K562 (cell line): ENCODE data around the gene LDAH. TPM values are rescaled to one million over a fixed set of nuclear protein-coding genes. Genes with fewer than 3 reads are reported as not detected.

Source experiments
- ATAC-seq: fragments of 200-7000 bp; cut with Tn5 transposase; 3 replicates; pipeline ENCODE4 v1.9.1; 2020; ENCODE audit warnings: moderate library complexity
- BruUV-seq: library from RNA; stranded (reverse); fragments of 400-500 nt; replicated peaks from 2 replicates; lab custom pipeline; 2021; lab: Mats Ljungman, UMichigan
- CTCF ChIA-PET: fragments of 300-600 bp; formaldehyde crosslinking; extraction: SDS; loops from one replicate; lab custom pipeline; 2021; ENCODE audit warnings: low intra/inter-chr PET ratio; lab: Yijun Ruan, JAX
- POLR2A ChIA-PET: fragments of 300-600, 350-650 bp; sonication (Branson Sonifier 250); formaldehyde crosslinking; extraction: SDS; loops from one replicate; lab custom pipeline; 2021; ENCODE audit warnings: antibody characterized with exemption, inconsistent platforms; lab: Yijun Ruan, JAX
- DNase-seq, 4 experiments: peaks; one replicate each; pipeline versions ENCODE4 v3.0.0 to v3.0.0-alpha.2; 2011 to 2018; ENCODE audit warnings: low spot score in 3 of 4, mixed read lengths in 3 of 4; ENCODE audit errors: extremely low read depth in 1 of 4
- FAIRE-seq: peaks from 2 replicates; lab custom pipeline; 2011; peaks lifted over from hg19 to GRCh38; lab: Jason Lieb, UNC
- H2AFZ ChIP-seq: 2 replicates; pipeline ENCODE4 v1.6.0; 2011; ENCODE audit warnings: low read depth, low read length, control low read depth, inconsistent platforms
- H3K27ac ChIP-seq: fragments of 200-600 bp; 3 replicates; pipeline ENCODE4 v1.8.0; 2011; ENCODE audit warnings: low read depth, mild to moderate bottlenecking, control low read depth, inconsistent platforms, low read length, moderate library complexity, mixed read lengths; ENCODE audit errors: extremely low read depth
- H3K27me3 ChIP-seq, 2 experiments: fragments of 300-600 bp in 1 of 2; 2 replicates in 1 of 2; 3 replicates in 1 of 2; pipeline versions ENCODE4 v1.6.0 to v1.8.0; 2011; ENCODE audit warnings: inconsistent platforms in 2 of 2, low read length in 2 of 2, mild to moderate bottlenecking in 1 of 2, mixed read lengths in 1 of 2, moderate library complexity in 1 of 2; ENCODE audit not compliant: control insufficient read depth in 2 of 2, insufficient read depth in 2 of 2
- H3K36me3 ChIP-seq: fragments of 300-600 bp; 3 replicates; pipeline ENCODE4 v1.8.0; 2011; ENCODE audit warnings: mild to moderate bottlenecking, low read length, inconsistent platforms; ENCODE audit not compliant: control insufficient read depth, insufficient read depth
- H3K4me1 ChIP-seq, 2 experiments: fragments of 200-600 bp in 1 of 2; replicated peaks in 1 of 2; 2 replicates in 1 of 2; 3 replicates in 1 of 2; pipeline versions ENCODE4 v1.5.1 to v1.8.0; 2011; ENCODE audit warnings: inconsistent platforms in 2 of 2, low read length in 2 of 2, mild to moderate bottlenecking in 1 of 2, mixed read lengths in 1 of 2, moderate library complexity in 1 of 2; ENCODE audit not compliant: control insufficient read depth in 2 of 2, insufficient read depth in 2 of 2
- H3K4me2 ChIP-seq: 2 replicates; pipeline ENCODE4 v1.6.1; 2011; ENCODE audit warnings: low read length, control low read depth, inconsistent platforms, mixed read lengths; ENCODE audit not compliant: insufficient read depth
- H3K4me3 ChIP-seq: fragments of 200-600 bp; sonication (generic), shearing (Covaris generic); 2 replicates; pipeline ENCODE4 v1.5.1; 2016; ENCODE audit warnings: control low read depth, inconsistent platforms
- H3K79me2 ChIP-seq: fragments of 200-600 bp; 3 replicates; pipeline ENCODE4 v1.8.0; 2011; ENCODE audit warnings: low read length, inconsistent platforms; ENCODE audit not compliant: control insufficient read depth, insufficient read depth
- H3K9ac ChIP-seq, 2 experiments: 2 replicates each; pipeline versions ENCODE4 v1.6.0 to v1.6.1; 2011; ENCODE audit warnings: low read depth in 2 of 2, low read length in 2 of 2, control low read depth in 1 of 2, inconsistent platforms in 1 of 2, mild to moderate bottlenecking in 1 of 2, mixed read lengths in 1 of 2; ENCODE audit not compliant: insufficient read depth in 1 of 2
- H3K9me1 ChIP-seq: one replicate; pipeline ENCODE4 v1.6.0; 2011; ENCODE audit warnings: inconsistent platforms, mild to moderate bottlenecking, low read length, moderate library complexity; ENCODE audit not compliant: control insufficient read depth, insufficient read depth
- H3K9me3 ChIP-seq: replicated peaks from 2 replicates; pipeline ENCODE4 v1.5.1; 2011; ENCODE audit warnings: low read depth, low read length, inconsistent platforms; ENCODE audit not compliant: control insufficient read depth, insufficient read depth
- H4K20me1 ChIP-seq: replicated peaks from 2 replicates; pipeline ENCODE4 v1.6.1; 2011; ENCODE audit warnings: low read length, inconsistent platforms, mixed read lengths; ENCODE audit not compliant: control insufficient read depth, insufficient read depth
- BDP1 ChIP-seq: IDR thresholded peaks from 3 replicates; pipeline ENCODE4 v1.6.1; 2011; ENCODE audit not compliant: insufficient read length, insufficient read depth
- CHD4 ChIP-seq: fragments of 200-600 bp; sonication (generic); IDR thresholded peaks from 3 replicates; pipeline ENCODE4 v1.6.1; 2012; ENCODE audit warnings: low read depth, mild to moderate bottlenecking, mixed read lengths, low read length, inconsistent platforms; ENCODE audit not compliant: insufficient read depth, insufficient replicate concordance, poor library complexity, severe bottlenecking
- GABPB2 ChIP-seq: fragments of 250-450 bp; sonication (Bioruptor Pico); conservative IDR thresholded peaks from 2 replicates; pipeline ENCODE4 v1.5.1; 2021; ENCODE audit warnings: mild to moderate bottlenecking
- HIVEP1 ChIP-seq: fragments of 250-450 bp; sonication (Bioruptor Pico); IDR thresholded peaks from 2 replicates; pipeline ENCODE4 v1.4.0; 2020; ENCODE audit warnings: mild to moderate bottlenecking
- ILK ChIP-seq: fragments of 450-650 bp; IDR thresholded peaks from 2 replicates; pipeline ENCODE4 v1.6.1; 2016; ENCODE audit warnings: missing genetic modification characterization, low read depth, mild to moderate bottlenecking, missing compliant biosample characterization, moderate library complexity, borderline replicate concordance
- LCOR ChIP-seq: sonication (generic); formaldehyde crosslinking; IDR thresholded peaks from 2 replicates; pipeline ENCODE4 v1.8.0; 2022; ENCODE audit warnings: mild to moderate bottlenecking, missing genetic modification reagents
- MTA3 ChIP-seq: fragments of 450-650 bp; formaldehyde crosslinking; IDR thresholded peaks from 2 replicates; pipeline ENCODE4 v1.6.1; 2017; ENCODE audit warnings: mild to moderate bottlenecking, borderline replicate concordance
- PYGO2 ChIP-seq: fragments of 450-650 bp; IDR thresholded peaks from 2 replicates; pipeline ENCODE4 v1.6.1; 2016; ENCODE audit warnings: mild to moderate bottlenecking, missing genetic modification characterization, moderate library complexity, missing compliant biosample characterization
- RUNX1 ChIP-seq: sonication (generic); IDR thresholded peaks from 2 replicates; pipeline ENCODE4 v1.6.1; 2016; ENCODE audit warnings: antibody characterized with exemption, low read depth
- SREBF2 ChIP-seq: sonication (generic); formaldehyde crosslinking; IDR thresholded peaks from 2 replicates; pipeline ENCODE4 v1.4.0; 2020; ENCODE audit warnings: mild to moderate bottlenecking, missing genetic modification reagents
- SRSF3 ChIP-seq: fragments of 200-400 bp; formaldehyde crosslinking; IDR thresholded peaks from 2 replicates; pipeline ENCODE4 v1.6.1; 2016; ENCODE audit warnings: mild to moderate bottlenecking, low read length, moderate library complexity; ENCODE audit not compliant: insufficient read depth
- VEZF1 ChIP-seq: fragments of 200-800 bp; sonication (Bioruptor generic); IDR thresholded peaks from 2 replicates; pipeline ENCODE4 v1.6.1; 2017; ENCODE audit warnings: missing genetic modification characterization, missing compliant biosample characterization
- ZNF121 ChIP-seq: sonication (generic); formaldehyde crosslinking; conservative IDR thresholded peaks from 2 replicates; pipeline ENCODE4 v1.8.0; 2022; ENCODE audit warnings: missing genetic modification reagents
- ZNF134 ChIP-seq: fragments of 250-450 bp; sonication (Bioruptor Pico); conservative IDR thresholded peaks from 2 replicates; pipeline ENCODE4 v1.4.0; 2020
- ZNF23 ChIP-seq: fragments of 250-450 bp; sonication (Bioruptor Pico); IDR thresholded peaks from 2 replicates; pipeline ENCODE4 v1.4.0; 2020; ENCODE audit warnings: mild to moderate bottlenecking
- ZNF609 ChIP-seq: sonication (generic); formaldehyde crosslinking; IDR thresholded peaks from 2 replicates; pipeline ENCODE4 v1.8.1; 2023; ENCODE audit warnings: missing genetic modification reagents, mild to moderate bottlenecking, borderline replicate concordance
- WGBS: fragments of 100-300 bp; shearing (Covaris generic); methylation state at CpG from one replicate; pipeline ENCODE4 v1.1.6; 2016; ENCODE audit warnings: low coverage, mixed read lengths; ENCODE audit not compliant: insufficient coverage; ENCODE audit errors: missing lambda C conversion rate; 5-methylcytosine and 5-hydroxymethylcytosine counted together
- in situ Hi-C: fragments of 300-500 bp; cut with MboI; formaldehyde crosslinking; loops from 4 replicates; pipeline ENCODE4 v1.15.0; 2018; ENCODE audit warnings: inconsistent platforms, mixed read lengths
- intact Hi-C: fragments of 100-400 bp; cut with micrococcal nuclease; formaldehyde crosslinking; loops from 2 replicates; pipeline ENCODE4 v1.14.2; 2022
- polyA plus RNA-seq, 8 experiments: library from polyadenylated mRNA; depleted of rRNA in 4 of 8; stranded (reverse) in 5 of 8; unstranded in 3 of 8; fragments of >200 nt; fragmentation: Nextera tagmentation in 2 of 8; fragmentation: Illumina TruSeq in 1 of 8; extraction: Ambion mirVana in 2 of 8; extraction: Trizol in 1 of 8; gene quantifications; 2 replicates each; pipeline versions ENCODE4 v1.2.1 to v1.2.3, GENCODE V29; 2011 to 2014; ENCODE audit warnings: inconsistent platforms in 1 of 8, missing spikeins in 1 of 8
- total RNA-seq, 7 experiments: library from RNA; depleted of rRNA in 6 of 7; stranded (reverse); fragments of >200 nt in 6 of 7; fragmentation: Illumina TruSeq in 2 of 7; extraction: Trizol in 2 of 7; gene quantifications; 2 replicates each; pipeline versions ENCODE4 v1.2.1 to v1.2.3, GENCODE V29; 2011 to 2021; ENCODE audit warnings: low replicate concordance in 1 of 7

The LDAH gene
- total and polyA plus RNA-seq, 9 of the 15 experiments (the other 6 are each of a cell fraction or from before 2014, with no cell fraction given): 22.3 to 60.1 (median 40.0) TPM

- no peaks in the 10 kb centered on the region for H3K9me1 ChIP-seq
- no peak overlapping the region for H3K4me2 ChIP-seq
- no peaks in the 10 kb centered on the region for H3K36me3 ChIP-seq
- CTCF ChIA-PET: interaction anchor here (1.5 kb wide), 1 partner anchor 17 kb away, joined by 3 read pairs; no protein-coding TSS in a partner anchor
- FAIRE-seq (no peak), ATAC-seq (no peak), DNase-seq (no peak)
- no TSS peak for BruUV-seq
- H3K9ac ChIP-seq: no peak overlapping the region
- no peak overlapping the region; the same call in 1 of the 2 replicates for H2AFZ ChIP-seq
- in situ Hi-C loops: loop anchor here (25.0 kb wide), 1 partner anchor 610 kb away; no protein-coding TSS in a partner anchor
- no peaks in the 10 kb centered on the region for H3K9me3 ChIP-seq
- POLR2A ChIA-PET: interaction anchor here (1.0 kb wide), 1 partner anchor 9 kb away, joined by 3 read pairs; no protein-coding TSS in a partner anchor
- H4K20me1 ChIP-seq: no peaks in the 10 kb centered on the region; the same call in 1 of the 2 replicates
- intact Hi-C loops: no loop called here
- no peak overlapping the region for H3K27ac ChIP-seq
- no peak overlapping the region for H3K4me3 ChIP-seq
- peaks cover 5 to 25% of the 10 kb centered on the region in 2 experiments; a peak in 3 of 5 replicates for H3K27me3 ChIP-seq
- no peaks in the 10 kb centered on the region; the same call in 2 of the 3 replicates for H3K79me2 ChIP-seq
- WGBS: 77% methylated on average over 7 of the region's 7 CpGs
- peaks cover 6 to 20% of the 10 kb centered on the region in 2 experiments; a peak in 3 of 5 replicates for H3K4me1 ChIP-seq
- TF ChIP-seq MTA3 (no peak), ZNF609 (CRISPR knock-in tag) (no peak), ZNF134 (CRISPR knock-in tag) (no peak), SRSF3 (no peak), CHD4 (no peak), PYGO2 (tag) (no peak), RUNX1 (no peak), ZNF121 (CRISPR knock-in tag) (no peak), VEZF1 (CRISPR knock-in tag) (no peak), SREBF2 (CRISPR knock-in tag) (no peak), GABPB2 (no peak), ZNF23 (no peak), LCOR (CRISPR knock-in tag) (no peak), BDP1 (no peak), HIVEP1 (CRISPR knock-in tag) (no peak), ILK (tag) (no peak)
Observed at GRCh38 chr2:20652141-20652540, 170.8 kb downstream of the LDAH start.
